SK-N-SH (cell line): ENCODE results near the gene PDE11A. TPM values are rescaled to one million over a fixed set of nuclear protein-coding genes. Genes with fewer than 3 reads are reported as not detected.

Experiments
- CTCF ChIA-PET: fragments of 300-600, 350-600 bp; formaldehyde crosslinking; extraction: SDS; loops from one replicate; lab custom pipeline; 2021; lab: Yijun Ruan, JAX
- POLR2A ChIA-PET: fragments of 350-600 bp; sonication (Branson Sonifier 250); formaldehyde crosslinking; extraction: SDS; loops from one replicate; lab custom pipeline; 2020; ENCODE audit warnings: antibody characterized with exemption, inconsistent platforms; lab: Yijun Ruan, JAX
- DNase-seq: peaks from one replicate; pipeline ENCODE4 v3.0.0; 2012
- H2AFZ ChIP-seq: fragments of 200-600 bp; sonication (generic); 2 replicates; pipeline ENCODE4 v1.8.1; 2016; ENCODE audit warnings: antibody characterized with exemption, mild to moderate bottlenecking, low read depth
- H3F3A ChIP-seq: fragments of 200-600 bp; sonication (generic); replicated peaks from 2 replicates; pipeline ENCODE3; 2016; ENCODE audit warnings: antibody characterized with exemption, mild to moderate bottlenecking; ENCODE audit not compliant: insufficient read depth
- H3K27ac ChIP-seq, 2 experiments: fragments of 200-500 bp in 1 of 2; fragments of 200-600 bp in 1 of 2; sonication (Bioruptor generic) in 1 of 2; sonication (generic), shearing (Covaris generic) in 1 of 2; 2 replicates each; pipeline versions ENCODE4 v1.5.1 to v1.6.1; 2014 to 2016; ENCODE audit warnings: low read depth in 2 of 2, inconsistent platforms in 1 of 2, low read length in 1 of 2, mild to moderate bottlenecking in 1 of 2, mixed read lengths in 1 of 2
- H3K27me3 ChIP-seq: fragments of 200-600 bp; sonication (generic), shearing (Covaris generic); 2 replicates; pipeline ENCODE4 v1.6.1; 2016; ENCODE audit warnings: mixed run types; ENCODE audit not compliant: insufficient read depth
- H3K36me3 ChIP-seq, 2 experiments: fragments of 200-500 bp in 1 of 2; fragments of 200-600 bp in 1 of 2; sonication (Bioruptor generic) in 1 of 2; sonication (generic) in 1 of 2; replicated peaks in 1 of 2; 2 replicates each; pipeline versions ENCODE3 to v1.5.1; 2014 to 2016; ENCODE audit warnings: low read length in 1 of 2, mild to moderate bottlenecking in 1 of 2; ENCODE audit not compliant: insufficient read depth in 2 of 2, control insufficient read depth in 1 of 2
- H3K4me1 ChIP-seq, 2 experiments: fragments of 200-500 bp in 1 of 2; fragments of 200-600 bp in 1 of 2; sonication (Bioruptor generic) in 1 of 2; sonication (generic), shearing (Covaris generic) in 1 of 2; 2 replicates each; pipeline versions ENCODE4 v1.5.1 to v1.6.1; 2014 to 2016; ENCODE audit warnings: low read depth in 1 of 2, low read length in 1 of 2, mixed run types in 1 of 2; ENCODE audit not compliant: insufficient read depth in 2 of 2, control insufficient read depth in 1 of 2
- H3K4me2 ChIP-seq: fragments of 200-600 bp; sonication (generic), shearing (Covaris generic); 2 replicates; pipeline ENCODE4 v1.6.1; 2017; ENCODE audit warnings: mixed run types
- H3K4me3 ChIP-seq, 2 experiments: fragments of 200-500 bp in 1 of 2; fragments of 200-600 bp in 1 of 2; sonication (Bioruptor generic) in 1 of 2; sonication (generic), shearing (Covaris generic) in 1 of 2; 2 replicates each; pipeline versions ENCODE4 v1.5.1 to v1.8.1; 2014 to 2016; ENCODE audit warnings: low read depth in 2 of 2, inconsistent platforms in 1 of 2, low read length in 1 of 2, mild to moderate bottlenecking in 1 of 2, mixed read lengths in 1 of 2, moderate library complexity in 1 of 2
- H3K79me2 ChIP-seq: fragments of 200-600 bp; sonication (generic); 2 replicates; pipeline ENCODE4 v1.8.1; 2017; ENCODE audit warnings: mild to moderate bottlenecking; ENCODE audit not compliant: insufficient read depth
- H3K9ac ChIP-seq: fragments of 200-600 bp; sonication (generic); 2 replicates; pipeline ENCODE4 v1.6.1; 2017; ENCODE audit warnings: mixed run types
- H3K9me2 ChIP-seq: fragments of 200-600 bp; sonication (generic); 2 replicates; pipeline ENCODE4 v1.6.1; 2017; ENCODE audit warnings: mixed run types
- H3K9me3 ChIP-seq: fragments of 200-600 bp; sonication (generic); 2 replicates; pipeline ENCODE4 v1.6.1; 2017; ENCODE audit warnings: mixed run types, mild to moderate bottlenecking, moderate library complexity
- H4K20me1 ChIP-seq: fragments of 200-600 bp; sonication (generic); 2 replicates; pipeline ENCODE4 v1.6.1; 2017; ENCODE audit warnings: mild to moderate bottlenecking, mixed run types; ENCODE audit not compliant: insufficient read depth
- CTCF ChIP-seq: fragments of 200-600 bp; sonication (generic); IDR thresholded peaks from 2 replicates; pipeline ENCODE4 v1.6.1; 2017; ENCODE audit warnings: antibody characterized with exemption, mild to moderate bottlenecking, moderate library complexity
- EP300 ChIP-seq, 2 experiments: IDR thresholded peaks; 2 replicates each; pipeline versions ENCODE4 v1.4.0 to v1.6.1; 2012; ENCODE audit warnings: borderline replicate concordance in 1 of 2, low read depth in 1 of 2, low read length in 1 of 2
- EZH2phosphoT487 ChIP-seq: fragments of 200-600 bp; sonication (generic); IDR thresholded peaks from 2 replicates; pipeline ENCODE4 v1.6.1; 2017; ENCODE audit warnings: low read depth, mixed run types, mild to moderate bottlenecking, antibody characterized with exemption, moderate library complexity, borderline replicate concordance
- FOXJ3 ChIP-seq: sonication (generic); formaldehyde crosslinking; IDR thresholded peaks from 2 replicates; pipeline ENCODE4 v1.5.1; 2020; ENCODE audit warnings: mild to moderate bottlenecking, missing genetic modification reagents
- GATA2 ChIP-seq: sonication (generic); formaldehyde crosslinking; IDR thresholded peaks from 2 replicates; pipeline ENCODE4 v1.5.0; 2020; ENCODE audit warnings: mild to moderate bottlenecking, missing genetic modification reagents
- IRF3 ChIP-seq: fragments of 150-350 bp; IDR thresholded peaks from 2 replicates; pipeline ENCODE4 v1.6.1; 2016; ENCODE audit warnings: mild to moderate bottlenecking, low read depth, low read length
- JUND ChIP-seq: IDR thresholded peaks from 2 replicates; pipeline ENCODE4 v1.4.0; 2012
- REST ChIP-seq: IDR thresholded peaks from 2 replicates; pipeline ENCODE4 v1.6.1; 2012; ENCODE audit warnings: mild to moderate bottlenecking, low read depth, low read length, moderate library complexity
- SIN3A ChIP-seq: IDR thresholded peaks from 2 replicates; pipeline ENCODE4 v1.6.1; 2012; ENCODE audit warnings: low read depth, mild to moderate bottlenecking, low read length, moderate library complexity, borderline replicate concordance
- TAF1 ChIP-seq: IDR thresholded peaks from 2 replicates; pipeline ENCODE4 v1.6.1; 2012; ENCODE audit warnings: low read depth, mild to moderate bottlenecking, low read length, moderate library complexity, borderline replicate concordance
- USF1 ChIP-seq: IDR thresholded peaks from 2 replicates; pipeline ENCODE4 v1.4.0; 2012; ENCODE audit warnings: low read depth, borderline replicate concordance
- ZBTB33 ChIP-seq: IDR thresholded peaks from 2 replicates; pipeline ENCODE4 v1.4.0; 2012; ENCODE audit warnings: low read depth, borderline replicate concordance
- WGBS: methylation state at CpG from one replicate; pipeline ENCODE4 v1.1.6; 2017; ENCODE audit warnings: low lambda C conversion rate; 5-methylcytosine and 5-hydroxymethylcytosine counted together
- polyA plus RNA-seq, 3 experiments: library from polyadenylated mRNA; depleted of rRNA; stranded (reverse); fragments of >200 nt; gene quantifications; 2 replicates each; pipeline ENCODE4 v1.2.3, GENCODE V29; 2012

PDE11A gene
- polyA plus RNA-seq, 1 of the 3 experiments (the other 2 are of a cell fraction): 0.10 TPM

- TF ChIP-seq REST (no peak), EZH2phosphoT487 (no peak), IRF3 (no peak), ZBTB33 (no peak)
These were observed 63.8 kb downstream of the PDE11A start (continued) for GRCh38 chr2:178008636-178009289.

GRCh38 chr2:178006710-178007109, 65.9 kb downstream of the PDE11A start:
- DNase-seq: no peak
- no peaks in the 10 kb centered on the region for H3K9me2 ChIP-seq
- no peaks in the 10 kb centered on the region for H3K27me3 ChIP-seq
- H3K27ac ChIP-seq: peak overlapping the region in 1 of 2 experiments; percentile 67; a peak in 2 of 4 replicates
- no peak overlapping the region for H3K9ac ChIP-seq
- no peaks in the 10 kb centered on the region for H3K36me3 ChIP-seq
- TF ChIP-seq REST (no peak), SIN3A (no peak), GATA2 (CRISPR knock-in tag) (no peak), USF1 (no peak), CTCF (no peak), EP300 (IDR thresholded peaks at IDR 0.05; ENCODE audit: borderline replicate concordance in 1 of 2, low read depth in 1 of 2, low read length in 1 of 2) (no peak), JUND (no peak), FOXJ3 (no peak), TAF1 (no peak)
- TF ChIP-seq, all 33 proteins: peak for 0
- H3K79me2 ChIP-seq: no peaks in the 10 kb centered on the region
- 74% methylated on average over 1 of the region's 1 CpG for WGBS
- POLR2A ChIA-PET: no interaction called here
- CTCF ChIA-PET: no interaction called here
- no peak overlapping the region for H3K4me2 ChIP-seq
- no peak overlapping the region for H3K4me3 ChIP-seq
- H4K20me1 ChIP-seq: no peaks in the 10 kb centered on the region
- H3F3A ChIP-seq: peaks cover 7% of the 10 kb centered on the region
- no peaks in the 10 kb centered on the region for H3K9me3 ChIP-seq
- peaks cover 17 to 20% of the 10 kb centered on the region in 2 experiments; a peak in 3 of 4 replicates for H3K4me1 ChIP-seq
- H2AFZ ChIP-seq: peak overlapping the region; percentile 21; the same call in 1 of the 2 replicates
